ENCODE results near the gene MFAP3L. TPM values are rescaled to one million over a fixed set of nuclear protein-coding genes. Genes with fewer than 3 reads are reported as not detected.

The MFAP3L gene
- polyA plus RNA-seq, 1 donor from 2014 or later = 4.0 TPM

- H3K36me3 ChIP-seq (ENCODE audit: insufficient read depth, low read length) = no peaks in the 10 kb centered on the region
- no peak for TF ChIP-seq EP300 (conservative IDR thresholded peaks at IDR 0.05; ENCODE audit: poor library complexity, severe bottlenecking)
- TF ChIP-seq RAD21 (conservative IDR thresholded peaks at IDR 0.05) = no peak
- no peak for TF ChIP-seq REST (IDR thresholded peaks at IDR 0.05; ENCODE audit: borderline replicate concordance)
- no peak for TF ChIP-seq TAF1 (IDR thresholded peaks at IDR 0.05; ENCODE audit: low read depth)
- no peak for TF ChIP-seq SMC3 (conservative IDR thresholded peaks at IDR 0.05; ENCODE audit: poor library complexity)
- TF ChIP-seq POLR2AphosphoS5 (IDR thresholded peaks at IDR 0.05) = no peak
- no peak for TF ChIP-seq MXI1 (conservative IDR thresholded peaks at IDR 0.05; ENCODE audit: poor library complexity, severe bottlenecking)
- TF ChIP-seq EZH2 (IDR thresholded peaks at IDR 0.05; ENCODE audit: borderline replicate concordance, insufficient read depth, low read length, poor library complexity, severe bottlenecking) = no peak
- TF ChIP-seq CTCF (IDR thresholded peaks at IDR 0.05; ENCODE audit: poor library complexity, severe bottlenecking) = no peak
- no peaks in the 10 kb centered on the region for H3K79me2 ChIP-seq (replicated peaks; ENCODE audit: insufficient read depth, low read length)
- no peaks in the 10 kb centered on the region for H3K9me2 ChIP-seq (ENCODE audit: insufficient read depth, low read length)
- H3K4me2 ChIP-seq (ENCODE audit: low read length) = no peak overlapping the region
- no peak overlapping the region for H2AFZ ChIP-seq (ENCODE audit: low read depth, low read length)
- H3K27ac ChIP-seq (ENCODE audit: low read length) = no peak overlapping the region
- no peaks in the 10 kb centered on the region for H3K9me3 ChIP-seq (ENCODE audit: low read length)
- no peaks in the 10 kb centered on the region for H4K20me1 ChIP-seq (ENCODE audit: insufficient read depth)
- H3K27me3 ChIP-seq (ENCODE audit: insufficient read depth, low read depth, low read length) = no peaks in the 10 kb centered on the region
- H3F3A ChIP-seq (ENCODE audit: insufficient read depth, low read length, poor library complexity, severe bottlenecking) = no peaks in the 10 kb centered on the region
- no peak overlapping the region for H3K9ac ChIP-seq (ENCODE audit: low read length)
- no peak overlapping the region for H3K4me3 ChIP-seq (ENCODE audit: low read length)
Observed at GRCh38 chr4:170014359-170015011, 11.7 kb downstream of the MFAP3L start.

GRCh38 chr4:170012629-170012958, 13.6 kb downstream of the MFAP3L start:
- H3K79me2 ChIP-seq (replicated peaks; ENCODE audit: insufficient read depth, low read length) = no peaks in the 10 kb centered on the region
- no peak overlapping the region for H3K27ac ChIP-seq (ENCODE audit: low read length)
- no peaks in the 10 kb centered on the region for H3K9me3 ChIP-seq (ENCODE audit: low read length)
- TF ChIP-seq TAF1 (IDR thresholded peaks at IDR 0.05; ENCODE audit: low read depth) = no peak
- no peak for TF ChIP-seq RAD21 (conservative IDR thresholded peaks at IDR 0.05)
- no peak for TF ChIP-seq POLR2AphosphoS5 (IDR thresholded peaks at IDR 0.05)
- no peak for TF ChIP-seq EP300 (conservative IDR thresholded peaks at IDR 0.05; ENCODE audit: poor library complexity, severe bottlenecking)
- no peak for TF ChIP-seq CTCF (IDR thresholded peaks at IDR 0.05; ENCODE audit: poor library complexity, severe bottlenecking)
- no peak for TF ChIP-seq SMC3 (conservative IDR thresholded peaks at IDR 0.05; ENCODE audit: poor library complexity)
- no peak for TF ChIP-seq MXI1 (conservative IDR thresholded peaks at IDR 0.05; ENCODE audit: poor library complexity, severe bottlenecking)
- no peak for TF ChIP-seq EZH2 (IDR thresholded peaks at IDR 0.05; ENCODE audit: borderline replicate concordance, insufficient read depth, low read length, poor library complexity, severe bottlenecking)
- no peak for TF ChIP-seq REST (IDR thresholded peaks at IDR 0.05; ENCODE audit: borderline replicate concordance)
- H3K9me2 ChIP-seq (ENCODE audit: insufficient read depth, low read length) = no peaks in the 10 kb centered on the region
- no peaks in the 10 kb centered on the region for H3K27me3 ChIP-seq (ENCODE audit: insufficient read depth, low read depth, low read length)
- no peak overlapping the region for H3K4me2 ChIP-seq (ENCODE audit: low read length)
- H4K20me1 ChIP-seq (ENCODE audit: insufficient read depth) = no peaks in the 10 kb centered on the region
- H3F3A ChIP-seq (ENCODE audit: insufficient read depth, low read length, poor library complexity, severe bottlenecking) = no peaks in the 10 kb centered on the region
- H3K4me3 ChIP-seq (ENCODE audit: low read length) = no peak overlapping the region
- H3K9ac ChIP-seq (ENCODE audit: low read length) = no peak overlapping the region
- no peak overlapping the region for H2AFZ ChIP-seq (ENCODE audit: low read depth, low read length)
- no peaks in the 10 kb centered on the region for H3K36me3 ChIP-seq (ENCODE audit: insufficient read depth, low read length)

All from neural cell (in vitro differentiated cells).